ENCODE measurements around the gene RNF220.

GRCh38 chr1:44539991-44540730 is 135.1 kb downstream of the RNF220 start:
- TF ChIP-seq RAD21 (IDR thresholded peaks at IDR 0.05; ENCODE audit: low read length) (no peak), CTCF (IDR thresholded peaks at IDR 0.05) (no peak), GABPA (IDR thresholded peaks at IDR 0.05; ENCODE audit: low read depth) (no peak)

Measured in SK-N-SH (cell line).